ENCODE measurements around the gene BORCS6. TPM values are rescaled to one million over a fixed set of nuclear protein-coding genes. Genes with fewer than 3 reads are reported as not detected.

Gene BORCS6
- total and polyA plus RNA-seq, 9 of the 15 experiments (the other 6 are each of a cell fraction or from before 2014, with no cell fraction given): 0.01 to 7.4 (median 2.3) TPM

GRCh38 chr17:8209907-8210760 lies 20.2 kb upstream of the BORCS6 start, which contains the start of gene AURKB (continued):
- TF ChIP-seq KDM4B (IDR thresholded peaks at IDR 0.05; ENCODE audit: borderline replicate concordance in 2 of 2, low read depth in 1 of 2) (no peak), HIVEP1 (CRISPR knock-in tag; IDR thresholded peaks at IDR 0.05) (no peak), USF2 (CRISPR knock-in tag; IDR thresholded peaks at IDR 0.05) (no peak), THRA (IDR thresholded peaks at IDR 0.05) (no peak), GTF2E2 (tag; IDR thresholded peaks at IDR 0.05) (peak; percentile 82), SNIP1 (IDR thresholded peaks at IDR 0.05; ENCODE audit: low read depth) (no peak), RFX7 (CRISPR knock-in tag; IDR thresholded peaks at IDR 0.05) (no peak), SFPQ (IDR thresholded peaks at IDR 0.05; ENCODE audit: low read depth, low read length) (no peak), HES1 (IDR thresholded peaks at IDR 0.05; ENCODE audit: low read depth) (no peak), UBTF (IDR thresholded peaks at IDR 0.05; ENCODE audit: borderline replicate concordance in 1 of 2, low read depth in 2 of 2, low read length in 2 of 2) (no peak), EWSR1 (IDR thresholded peaks at IDR 0.05; ENCODE audit: borderline replicate concordance, low read depth, partially characterized antibody) (no peak), ZC3H4 (CRISPR knock-in tag; IDR thresholded peaks at IDR 0.05; ENCODE audit: borderline replicate concordance) (no peak), NELFE (IDR thresholded peaks at IDR 0.05; ENCODE audit: insufficient read depth, insufficient read length) (no peak), ELK1 (CRISPR knock-in tag; IDR thresholded peaks at IDR 0.05) (no peak), SMAD4 (CRISPR knock-in tag; conservative IDR thresholded peaks at IDR 0.05) (0 out of 2 replicates have a peak, but pooled peaks have one; percentile 37), ZNF311 (CRISPR knock-in tag; IDR thresholded peaks at IDR 0.05) (no peak), SRF (CRISPR knock-in tag; IDR thresholded peaks at IDR 0.05) (no peak), KLF16 (IDR thresholded peaks at IDR 0.05) (no peak), ZNF583 (CRISPR knock-in tag; IDR thresholded peaks at IDR 0.05) (no peak)
